ENCODE data around the gene TNFAIP8L3.
"Not testable (repeated sequence)": the region's sequence is repeated elsewhere in the genome, so short reads cannot be mapped to it uniquely, and the experiment has no call there.

TNFAIP8L3 gene

GRCh38 chr15:51060030-51060673 is 34.6 kb downstream of the TNFAIP8L3 start:
- DNase-seq (ENCODE audit: low read depth): no peak

DNA sequence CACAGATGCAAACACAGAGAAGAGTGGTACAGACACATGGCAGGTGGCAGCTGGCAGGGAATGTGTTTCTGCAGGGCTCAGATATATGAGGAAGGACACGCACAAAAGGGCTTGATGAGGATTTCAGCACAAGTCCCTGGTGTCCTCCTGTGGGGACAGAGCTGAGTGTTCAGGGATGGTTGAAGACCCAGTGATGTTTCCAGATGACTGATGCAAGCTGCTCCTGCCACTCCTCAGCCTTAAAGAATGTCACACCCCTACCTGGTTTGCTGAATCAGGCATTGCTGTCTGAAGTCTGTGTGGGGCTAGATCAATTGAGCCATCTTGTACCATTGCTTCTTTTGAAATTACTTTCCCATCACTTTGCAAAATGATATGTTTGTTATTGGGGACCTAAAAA is 40.2 kb downstream of the TNFAIP8L3 start:
- no peak for DNase-seq (ENCODE audit: low read depth)

GRCh38 chr15:51053571-51053970 is 41.1 kb downstream of the TNFAIP8L3 start:
- DNase-seq (ENCODE audit: low read depth): no peak

DNA sequence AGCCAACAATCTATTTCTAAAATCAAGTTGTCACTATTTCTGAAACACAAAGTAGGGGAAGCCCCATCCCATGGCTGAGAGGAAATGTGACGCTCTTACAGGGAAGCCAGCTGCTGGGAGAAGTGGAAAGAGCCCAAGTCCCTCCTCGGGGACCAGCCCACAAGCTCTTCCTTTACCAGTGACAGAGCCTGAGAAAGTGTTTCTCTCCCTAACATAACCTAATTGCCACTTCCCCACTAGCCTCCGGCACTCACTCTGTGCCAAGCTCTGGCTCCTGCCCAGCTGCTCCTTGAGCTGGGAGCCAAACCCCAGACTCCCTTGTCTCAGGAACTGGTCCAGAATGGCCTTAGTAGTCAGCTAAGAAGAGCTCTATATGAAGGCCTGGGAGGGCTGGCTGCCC is 42.9 kb downstream of the TNFAIP8L3 start:
- no peak for DNase-seq (ENCODE audit: low read depth)

GRCh38 chr15:51049081-51049480 is 45.6 kb downstream of the TNFAIP8L3 start:
- DNase-seq (ENCODE audit: low read depth): no peak

- no peak for DNase-seq (ENCODE audit: low read depth)
Observed at GRCh38 chr15:51048308-51048707, 46.4 kb downstream of the TNFAIP8L3 start.

- peak; percentile 27 for DNase-seq (ENCODE audit: low read depth)
Observed at GRCh38 chr15:51046799-51047449, 47.8 kb downstream of the TNFAIP8L3 start.

- no peak for DNase-seq (ENCODE audit: low read depth)
Observed at GRCh38 chr15:51046016-51046415, 48.7 kb downstream of the TNFAIP8L3 start.

DNA sequence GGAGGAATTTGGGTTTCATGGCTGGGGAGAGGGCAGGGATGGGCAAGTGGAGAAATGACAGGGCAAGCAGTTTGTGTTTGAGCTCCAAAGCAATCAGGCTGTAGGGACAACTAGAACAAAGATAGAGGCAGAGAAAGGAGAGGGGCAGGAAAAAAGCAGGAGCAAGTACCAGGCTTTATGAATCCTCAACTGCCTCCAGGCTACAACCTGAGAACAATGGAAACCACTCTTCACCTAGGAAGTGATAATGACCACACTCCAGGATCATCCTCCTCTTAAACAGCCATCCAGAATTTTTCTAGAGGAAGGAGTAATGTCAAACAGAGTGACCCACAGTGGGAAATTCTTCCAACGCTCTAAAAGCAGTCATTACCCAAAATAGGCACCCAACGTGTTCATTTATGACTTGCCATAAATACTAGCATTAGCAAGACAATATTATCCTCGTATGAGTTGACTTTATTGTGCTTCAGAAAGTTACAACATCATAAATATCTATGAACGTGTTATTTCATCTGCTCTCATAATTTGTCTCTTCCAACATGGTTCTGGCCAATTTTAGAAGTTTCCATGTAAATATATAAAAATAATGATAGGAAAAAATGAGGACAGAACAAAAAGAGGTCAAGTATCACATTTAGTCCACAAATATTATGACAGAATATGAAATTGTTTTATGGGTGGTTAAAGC is 50.5 kb downstream of the TNFAIP8L3 start:
- DNase-seq (ENCODE audit: low read depth): no peak

- no peak for DNase-seq (ENCODE audit: low read depth)
Observed at GRCh38 chr15:51038974-51039319, 55.8 kb downstream of the TNFAIP8L3 start.

DNA sequence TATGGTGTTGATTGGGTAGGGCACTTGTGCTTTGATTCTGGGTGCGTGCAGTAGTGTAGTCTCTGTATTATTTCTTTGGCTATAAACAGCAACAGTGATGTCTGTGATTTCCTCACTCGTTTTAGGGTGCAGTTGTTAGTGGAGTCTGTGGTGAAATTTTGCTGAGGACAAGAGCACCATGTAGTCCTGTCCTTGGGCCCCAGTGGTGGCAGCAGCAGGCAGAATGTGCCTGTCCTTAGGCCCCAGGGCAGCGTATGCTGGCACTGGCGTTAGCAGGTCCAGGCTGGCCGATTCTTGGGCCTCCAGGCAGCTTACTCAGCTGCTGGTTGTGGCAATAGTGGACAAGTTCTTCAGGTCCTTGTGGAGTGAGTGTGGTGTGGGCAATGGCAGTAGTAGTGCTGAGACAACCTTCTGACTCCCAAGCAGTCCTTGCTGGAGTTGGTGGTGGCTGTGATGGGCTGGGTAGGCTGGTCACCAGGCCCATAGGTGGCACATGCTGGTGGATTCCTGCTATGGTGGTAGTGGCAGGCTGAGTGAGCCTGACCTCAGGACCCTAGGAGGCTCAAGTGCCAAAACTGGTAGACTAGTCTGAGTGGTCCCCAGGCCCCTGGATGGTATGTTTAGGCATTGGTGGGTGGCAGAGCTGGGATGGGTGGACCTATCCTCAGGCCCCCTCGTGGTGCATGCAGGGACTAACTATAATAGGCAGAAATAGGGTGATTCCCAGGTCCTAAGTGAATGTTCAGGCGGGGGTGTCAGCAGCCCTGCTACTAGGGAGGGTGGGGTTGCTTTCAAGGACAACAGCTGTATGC is 56.3 kb downstream of the TNFAIP8L3 start:
- no peak for DNase-seq (ENCODE audit: low read depth)

- DNase-seq (ENCODE audit: low read depth): not testable (repeated sequence)
Observed at GRCh38 chr15:51037474-51037873, 57.2 kb downstream of the TNFAIP8L3 start.

DNA sequence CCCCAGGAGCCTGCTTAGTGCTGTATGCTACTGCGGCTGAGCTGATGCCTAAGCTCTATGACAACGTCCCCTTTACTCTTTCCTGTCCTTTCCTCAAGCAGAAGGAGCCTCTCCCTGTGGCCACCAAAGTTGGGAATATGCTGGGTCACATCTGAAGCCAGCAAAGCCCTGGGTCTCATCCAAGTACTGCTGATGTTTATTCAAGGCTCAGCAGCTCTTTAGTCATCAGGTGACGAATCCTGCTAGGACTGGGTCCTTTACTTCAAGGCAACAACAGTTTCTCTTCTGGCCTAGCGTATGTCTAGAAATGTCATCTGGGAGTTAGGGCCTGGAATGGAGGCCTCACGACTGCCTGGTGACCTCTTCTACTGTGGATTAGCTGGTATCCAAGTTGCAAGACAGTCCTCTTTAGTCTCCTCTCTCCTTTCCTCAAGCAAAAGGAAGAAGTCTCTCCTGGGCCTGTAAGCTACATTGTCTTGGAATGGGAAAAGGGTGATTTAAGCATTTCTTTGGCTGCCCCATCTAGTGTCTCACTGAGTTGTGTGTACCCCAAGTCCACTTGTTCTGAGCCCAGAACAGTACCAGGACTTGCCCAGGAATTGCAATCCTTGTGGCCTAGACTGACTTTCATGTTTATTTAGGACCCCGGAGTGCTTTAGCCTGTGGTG is 63.9 kb downstream of the TNFAIP8L3 start:
- DNase-seq (ENCODE audit: low read depth): peak; percentile 87

DNA sequence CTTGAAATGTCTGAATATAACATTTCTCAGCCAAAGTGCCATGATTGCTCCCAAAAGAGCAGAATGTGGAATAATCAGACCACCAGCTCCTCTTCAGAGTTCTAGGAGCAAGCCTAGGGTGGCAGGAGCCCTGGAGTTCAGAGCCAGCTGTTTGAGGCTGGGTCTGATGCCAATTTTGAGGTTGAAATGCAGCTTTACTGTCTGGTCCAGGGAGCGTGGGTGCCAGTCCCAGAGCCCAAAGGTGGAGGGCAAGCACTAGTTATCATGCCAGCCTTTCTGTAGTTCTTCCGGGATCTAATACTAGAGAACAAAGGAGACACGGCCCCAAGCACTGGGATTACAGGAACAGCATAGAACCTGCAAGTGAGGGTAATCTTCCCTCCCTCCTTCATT is 69.3 kb downstream of the TNFAIP8L3 start:
- DNase-seq (ENCODE audit: low read depth): no peak

DNA sequence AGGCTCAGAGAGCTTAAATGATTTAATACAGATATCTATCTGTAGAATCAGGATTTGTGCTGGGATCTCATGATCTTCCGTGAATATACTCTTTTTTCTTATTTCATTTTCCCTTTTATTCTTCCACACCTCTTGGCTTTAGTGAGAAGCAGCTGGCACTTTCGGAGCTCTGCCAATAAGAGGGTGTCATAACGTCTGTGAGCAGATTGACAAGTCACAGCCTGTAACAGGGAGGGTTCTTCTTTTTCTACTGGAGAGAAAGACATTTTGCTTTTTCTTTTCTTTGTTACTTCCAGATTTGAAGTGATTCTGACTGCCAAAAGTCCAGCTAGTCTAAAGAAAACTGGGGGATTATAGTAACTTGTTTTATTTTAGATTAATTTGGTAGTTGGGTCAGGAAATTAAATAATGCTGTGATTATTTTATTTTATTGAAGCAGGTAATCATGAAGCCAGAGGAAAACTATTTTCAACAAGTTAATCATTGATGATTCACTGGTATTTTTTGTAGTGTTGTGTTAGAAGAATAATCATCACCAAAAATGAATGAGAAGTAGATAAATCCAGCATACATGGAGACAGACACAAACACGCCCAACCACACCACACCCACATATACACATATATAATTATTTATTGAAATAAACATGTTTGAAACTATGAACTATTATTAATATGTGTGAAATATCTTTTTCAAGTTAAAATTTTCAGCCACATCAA is 69.8 kb downstream of the TNFAIP8L3 start:
- DNase-seq (ENCODE audit: low read depth): peak; percentile 24

DNA sequence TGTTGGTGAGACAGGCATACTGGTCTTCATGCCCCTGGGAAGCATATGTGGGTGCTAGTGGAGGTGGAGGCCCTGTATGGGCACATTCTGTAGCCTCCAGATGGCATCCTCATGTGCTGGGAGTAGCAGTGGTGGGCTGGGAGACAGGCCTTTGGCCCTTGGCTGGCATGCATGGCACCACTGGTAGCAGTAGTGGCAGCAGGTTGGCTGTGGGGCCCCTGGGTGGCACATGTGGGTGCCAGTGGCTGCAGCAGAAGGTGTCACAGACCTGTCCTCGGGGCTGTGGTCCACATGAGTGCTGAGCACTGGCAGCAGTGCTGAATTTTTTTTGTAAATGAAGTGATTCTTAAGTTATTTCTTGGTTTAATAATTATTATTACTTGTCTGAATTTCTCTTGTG is 71.2 kb downstream of the TNFAIP8L3 start:
- no peak for DNase-seq (ENCODE audit: low read depth)

DNA sequence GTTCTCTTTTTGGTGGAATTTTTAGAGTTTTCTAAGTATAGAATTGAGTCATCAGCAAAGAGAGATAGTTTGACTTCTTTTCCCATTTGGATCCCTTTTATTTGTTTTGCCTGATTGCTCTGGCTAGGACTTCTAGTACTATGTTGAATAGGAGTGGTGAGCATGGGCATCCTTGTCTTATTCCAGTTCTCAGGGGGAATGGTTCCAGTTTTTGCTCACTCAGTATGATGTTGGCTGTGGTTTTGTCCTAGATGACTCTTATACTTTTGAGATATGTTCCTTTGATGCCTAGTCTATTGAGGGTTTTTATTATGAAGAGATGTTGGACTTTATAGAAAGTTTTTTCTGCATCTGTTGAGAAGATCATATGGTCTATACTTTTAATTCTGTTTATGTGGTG is 72.5 kb downstream of the TNFAIP8L3 start:
- DNase-seq (ENCODE audit: low read depth): no peak

- DNase-seq (ENCODE audit: low read depth): no peak
Observed at GRCh38 chr15:51016615-51017014, 78.1 kb downstream of the TNFAIP8L3 start.

DNA sequence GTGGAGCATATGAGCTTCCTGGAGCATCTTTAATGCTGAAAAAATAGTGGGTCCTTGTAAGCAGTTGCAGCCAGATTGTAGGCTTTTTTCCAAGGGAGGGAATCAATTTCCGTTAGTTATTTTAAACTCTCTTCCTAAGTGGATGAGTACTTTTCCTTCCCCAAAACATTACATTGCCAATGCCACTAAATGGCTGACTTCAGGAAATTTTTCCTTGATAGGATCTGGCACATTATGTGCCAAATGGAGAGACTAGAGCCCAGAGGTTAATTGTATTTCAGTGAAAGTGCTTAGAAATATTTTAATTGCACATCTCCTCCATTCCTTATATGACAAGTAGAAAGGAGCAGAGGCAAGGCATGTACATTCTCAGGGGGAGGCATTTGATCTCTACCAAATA is 83.5 kb downstream of the TNFAIP8L3 start:
- DNase-seq (ENCODE audit: low read depth): no peak

DNA sequence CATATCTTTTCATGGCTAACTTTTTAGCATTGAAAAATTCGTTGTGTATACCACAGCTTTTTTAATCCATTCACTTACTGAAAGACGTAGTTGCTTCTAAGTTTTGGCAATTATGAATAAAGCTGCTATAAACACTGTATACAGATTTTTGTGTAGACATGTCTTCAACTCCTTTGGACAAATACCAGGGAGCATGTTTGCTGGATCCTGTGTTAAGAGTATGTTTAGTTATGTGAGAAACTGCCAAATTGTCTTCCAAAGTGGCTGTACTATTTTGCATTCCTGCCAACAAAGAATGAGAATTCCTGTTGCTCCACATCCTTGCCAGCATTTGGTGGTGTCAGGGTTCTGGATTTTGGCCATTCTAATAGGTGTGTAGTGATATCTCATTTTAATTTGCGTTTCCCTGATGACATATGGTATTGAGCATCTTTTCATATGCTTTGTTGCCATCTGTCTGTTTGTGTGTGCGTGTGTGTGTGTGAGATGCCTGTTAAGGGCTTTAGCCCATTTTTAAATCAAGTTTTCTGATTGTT is 87.5 kb downstream of the TNFAIP8L3 start:
- DNase-seq (ENCODE audit: low read depth): no peak

Measured in iris pigment epithelial cell (primary cell).